Measurements from ENCODE around the gene RYR2.
A peak's percentile ranks its signal among the peaks of the same experiment; 100 is the strongest.

RYR2 gene

GRCh38 chr1:237471956-237472355 is 430.0 kb downstream of the RYR2 start:
- no peak for FAIRE-seq

- FAIRE-seq: no peak
These were observed 431.9 kb downstream of the RYR2 start for GRCh38 chr1:237473854-237474253.

- no peak for FAIRE-seq
These were observed 436.1 kb downstream of the RYR2 start for GRCh38 chr1:237478082-237478481.

- no peak for FAIRE-seq
These were observed 436.9 kb downstream of the RYR2 start for GRCh38 chr1:237478842-237479241.

- no peak for FAIRE-seq
These were observed 440.8 kb downstream of the RYR2 start for GRCh38 chr1:237482777-237483176.

GRCh38 chr1:237492359-237492758 is 450.4 kb downstream of the RYR2 start:
- no peak for FAIRE-seq

- FAIRE-seq: no peak
These were observed 458.6 kb downstream of the RYR2 start for GRCh38 chr1:237500566-237500965.

- no peak for FAIRE-seq
These were observed 461.3 kb downstream of the RYR2 start for GRCh38 chr1:237503292-237503691.

- FAIRE-seq: no peak
These were observed 465.0 kb downstream of the RYR2 start for GRCh38 chr1:237507005-237507404.

GRCh38 chr1:237509748-237510147 is 467.8 kb downstream of the RYR2 start:
- no peak for FAIRE-seq

- no peak for FAIRE-seq
These were observed 483.1 kb downstream of the RYR2 start for GRCh38 chr1:237525102-237525501.

GRCh38 chr1:237527761-237528160 is 485.8 kb downstream of the RYR2 start:
- no peak for FAIRE-seq

GRCh38 chr1:237528545-237528944 is 486.6 kb downstream of the RYR2 start:
- no peak for FAIRE-seq

GRCh38 chr1:237539055-237539454 is 497.1 kb downstream of the RYR2 start:
- no peak for FAIRE-seq

- no peak for FAIRE-seq
These were observed 500.8 kb downstream of the RYR2 start for GRCh38 chr1:237542525-237543418.

- FAIRE-seq: no peak
These were observed 511.1 kb downstream of the RYR2 start for GRCh38 chr1:237553078-237553477.

GRCh38 chr1:237556911-237557310 is 514.9 kb downstream of the RYR2 start:
- FAIRE-seq: no peak

- FAIRE-seq: peak; percentile 75
These were observed 520.3 kb downstream of the RYR2 start for GRCh38 chr1:237562242-237562823.

GRCh38 chr1:237565236-237565635 is 523.3 kb downstream of the RYR2 start:
- no peak for FAIRE-seq

- no peak for FAIRE-seq
These were observed 524.6 kb downstream of the RYR2 start for GRCh38 chr1:237566581-237566980.

GRCh38 chr1:237568955-237569354 is 527.0 kb downstream of the RYR2 start:
- no peak for FAIRE-seq

- no peak for FAIRE-seq
These were observed 528.5 kb downstream of the RYR2 start for GRCh38 chr1:237570530-237570929.

GRCh38 chr1:237574536-237574935 is 532.6 kb downstream of the RYR2 start:
- FAIRE-seq: no peak

- no peak for FAIRE-seq
These were observed 536.6 kb downstream of the RYR2 start for GRCh38 chr1:237578540-237578939.

Measured in colon (tissue), 2 donors.